Stomach (tissue), 4 donors: ENCODE measurements around the gene LTBP3.
A peak's percentile ranks its signal among the peaks of the same experiment; 100 is the strongest.

Source experiments
- EP300 ChIP-seq: sonication (generic); formaldehyde crosslinking; IDR thresholded peaks from one replicate; pipeline ENCODE4 v1.6.1; 2017; ENCODE audit warnings: antibody characterized with exemption
- POLR2A ChIP-seq, 4 donors: fragments of 450-650 bp; IDR thresholded peaks; one replicate each; pipeline ENCODE4 v1.6.1; 2016; ENCODE audit warnings: antibody characterized with exemption in 4 of 4, control low read depth in 2 of 4, mild to moderate bottlenecking in 1 of 4, moderate library complexity in 1 of 4
- POLR2AphosphoS5 ChIP-seq, 3 donors: sonication (generic); formaldehyde crosslinking; IDR thresholded peaks; one replicate each; pipeline ENCODE4 v1.6.1; 2016; ENCODE audit warnings: antibody characterized with exemption in 3 of 3
- TF ChIP-seq, protein P1 (sequence below), 7 experiments: fragments of 450-650 bp in 4 of 7; fragments of 200-600 bp in 3 of 7; sonication (generic) in 3 of 7; IDR thresholded peaks; one replicate each; pipeline ENCODE4 v1.5.1; 2016 to 2019; ENCODE audit warnings: antibody characterized with exemption in 7 of 7, control low read depth in 2 of 7, mild to moderate bottlenecking in 1 of 7

DNA sequence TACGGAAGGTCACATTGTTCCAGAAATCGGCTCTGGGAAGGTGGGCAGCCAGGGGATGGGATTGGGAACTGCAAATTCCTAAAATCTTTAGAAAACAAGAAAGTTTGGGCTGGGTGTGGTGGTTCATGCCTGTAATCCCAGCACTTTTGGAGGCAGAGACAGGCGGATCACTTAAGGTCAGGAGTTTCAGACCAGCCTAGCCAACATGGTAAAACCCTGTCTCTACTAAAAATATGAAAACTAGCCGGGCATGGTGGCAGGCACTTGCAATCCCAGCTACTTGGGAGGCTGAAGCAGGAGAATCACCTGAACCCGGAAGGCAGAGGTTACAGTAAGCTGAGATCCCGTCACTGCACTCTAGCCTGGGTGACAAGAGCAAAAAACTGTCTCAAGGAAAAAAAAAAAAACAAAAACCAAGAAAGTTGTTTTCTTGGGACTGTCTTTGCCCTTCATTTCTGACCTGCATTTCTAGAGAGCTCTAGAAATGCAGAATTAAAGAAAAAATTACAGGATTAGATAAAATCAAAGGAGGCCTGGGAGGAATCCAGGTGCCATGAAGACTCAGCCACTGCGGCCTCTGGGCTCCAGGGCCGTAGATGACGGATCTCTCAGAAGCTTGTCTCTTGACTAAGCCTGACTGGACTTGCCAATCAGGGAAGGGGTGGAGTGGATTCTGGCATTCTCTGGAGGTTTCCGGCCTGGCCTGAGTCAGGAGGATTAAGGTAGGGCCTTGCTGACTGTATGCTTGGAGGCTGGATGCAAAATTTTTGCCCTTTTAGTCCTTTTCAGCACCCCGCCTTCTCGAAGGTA is 64.6 kb downstream of the LTBP3 start:
- TF ChIP-seq POLR2AphosphoS5 (IDR thresholded peaks at IDR 0.05) (peak; percentile 47 to 95 (median 93)), POLR2A (IDR thresholded peaks at IDR 0.05) (no peak), EP300 (no peak)
- TF ChIP-seq, protein P1, sequence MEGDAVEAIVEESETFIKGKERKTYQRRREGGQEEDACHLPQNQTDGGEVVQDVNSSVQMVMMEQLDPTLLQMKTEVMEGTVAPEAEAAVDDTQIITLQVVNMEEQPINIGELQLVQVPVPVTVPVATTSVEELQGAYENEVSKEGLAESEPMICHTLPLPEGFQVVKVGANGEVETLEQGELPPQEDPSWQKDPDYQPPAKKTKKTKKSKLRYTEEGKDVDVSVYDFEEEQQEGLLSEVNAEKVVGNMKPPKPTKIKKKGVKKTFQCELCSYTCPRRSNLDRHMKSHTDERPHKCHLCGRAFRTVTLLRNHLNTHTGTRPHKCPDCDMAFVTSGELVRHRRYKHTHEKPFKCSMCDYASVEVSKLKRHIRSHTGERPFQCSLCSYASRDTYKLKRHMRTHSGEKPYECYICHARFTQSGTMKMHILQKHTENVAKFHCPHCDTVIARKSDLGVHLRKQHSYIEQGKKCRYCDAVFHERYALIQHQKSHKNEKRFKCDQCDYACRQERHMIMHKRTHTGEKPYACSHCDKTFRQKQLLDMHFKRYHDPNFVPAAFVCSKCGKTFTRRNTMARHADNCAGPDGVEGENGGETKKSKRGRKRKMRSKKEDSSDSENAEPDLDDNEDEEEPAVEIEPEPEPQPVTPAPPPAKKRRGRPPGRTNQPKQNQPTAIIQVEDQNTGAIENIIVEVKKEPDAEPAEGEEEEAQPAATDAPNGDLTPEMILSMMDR (IDR thresholded peaks at IDR 0.05), result no peak
